Right atrium auricular region (tissue), 2 donors: ENCODE results near the gene FGR. TPM values are rescaled to one million over a fixed set of nuclear protein-coding genes. Genes with fewer than 3 reads are reported as not detected.

Source experiments
- DNase-seq: peaks from one replicate; pipeline ENCODE4 v3.0.0-alpha.2; 2019; ENCODE audit warnings: low spot score
- H3K27ac ChIP-seq, 2 donors: fragments of 200-600 bp; sonication (generic); 1 replicate in 1 of 2; 2 replicates in 1 of 2; pipeline ENCODE4 v1.5.1; 2016 to 2019
- H3K27me3 ChIP-seq, 2 donors: fragments of 200-600 bp; sonication (generic); one replicate each; pipeline versions ENCODE4 v1.5.1 to v1.6.0; 2017 to 2019
- H3K36me3 ChIP-seq: fragments of 200-600 bp; sonication (generic); one replicate; pipeline ENCODE4 v1.5.1; 2016
- H3K4me1 ChIP-seq, 2 donors: fragments of 200-600 bp; sonication (generic); one replicate each; pipeline versions ENCODE4 v1.5.1 to v1.6.0; 2017 to 2019
- H3K4me3 ChIP-seq, 2 donors: fragments of 200-600 bp; sonication (generic); 1 replicate in 1 of 2; 2 replicates in 1 of 2; pipeline ENCODE4 v1.5.1; 2017 to 2019; ENCODE audit warnings: mild to moderate bottlenecking in 1 of 2, moderate library complexity in 1 of 2
- H3K9me3 ChIP-seq, 2 donors: fragments of 200-600 bp; sonication (generic); one replicate each; pipeline ENCODE4 v1.5.1; 2019
- CTCF ChIP-seq, 2 donors: fragments of 200-600 bp; sonication (generic); IDR thresholded peaks; one replicate each; pipeline ENCODE4 v1.5.1; 2019; ENCODE audit warnings: antibody characterized with exemption in 2 of 2
- total RNA-seq, 2 donors: library from RNA; depleted of rRNA; stranded (reverse); fragments of >200 nt; gene quantifications; one replicate each; pipeline ENCODE4 v1.1.0, GENCODE V29; 2016

Gene FGR
- total RNA-seq, 2 donors from 2014 or later = 5.7 to 19.8 TPM

GRCh38 chr1:27577504-27578188 lies 57.3 kb downstream of the FGR start:
- Histone ChIP-seq H3K9me3 (no peaks in the 10 kb centered on the region), H3K4me3 (no peak overlapping the region), H3K27me3 (no peaks in the 10 kb centered on the region), H3K4me1 (peaks cover 0 to 95% of the 10 kb centered on the region in 2 donors), H3K36me3 (no peaks in the 10 kb centered on the region), H3K27ac (peak overlapping the region; percentile 90 to 96)
- peak; percentile 60 for DNase-seq
- no peak for TF ChIP-seq CTCF (IDR thresholded peaks at IDR 0.05)

- H3K4me1 ChIP-seq = peaks cover 0 to 95% of the 10 kb centered on the region in 2 donors
- H3K4me3 ChIP-seq = no peak overlapping the region
- TF ChIP-seq CTCF (IDR thresholded peaks at IDR 0.05) = no peak
- H3K27ac ChIP-seq = peak overlapping the region; percentile 90 to 96
- H3K36me3 ChIP-seq = no peaks in the 10 kb centered on the region
- peak; percentile 57 for DNase-seq
- H3K27me3 ChIP-seq = no peaks in the 10 kb centered on the region
- no peaks in the 10 kb centered on the region for H3K9me3 ChIP-seq
These were observed 58.2 kb downstream of the FGR start for GRCh38 chr1:27576806-27577227.

DNA sequence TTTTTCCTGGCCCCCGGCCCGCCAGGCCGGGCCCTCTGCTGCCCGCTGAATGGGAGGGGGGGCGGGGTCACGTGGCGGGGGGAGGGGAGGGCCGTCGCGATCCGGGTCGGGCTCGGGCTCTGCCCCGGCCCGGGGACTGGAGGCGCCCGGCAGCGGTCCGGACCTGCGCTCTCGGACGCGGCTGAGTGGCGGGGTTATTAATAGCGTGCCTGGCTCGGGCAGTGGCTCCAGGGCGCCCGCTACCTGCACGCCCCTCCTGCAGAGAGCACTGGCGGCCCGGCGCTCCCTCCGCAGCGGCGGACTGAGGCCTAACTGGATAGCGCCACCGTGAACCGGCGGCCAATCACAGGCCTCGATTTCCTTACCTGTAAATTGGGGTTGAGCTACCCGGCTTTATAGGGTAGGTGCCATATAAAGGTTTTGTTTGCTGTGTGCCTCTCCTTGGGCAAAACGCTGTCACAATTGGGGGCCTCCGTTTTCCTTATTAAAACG lies 59.1 kb downstream of the FGR start:
- DNase-seq = no peak
- Histone ChIP-seq H3K36me3 (no peaks in the 10 kb centered on the region), H3K27me3 (no peaks in the 10 kb centered on the region), H3K9me3 (no peaks in the 10 kb centered on the region), H3K27ac (peak overlapping the region; percentile 90 to 96), H3K4me1 (peaks cover 0 to 96% of the 10 kb centered on the region in 2 donors), H3K4me3 (peak overlapping the region; percentile 38 to 52)
- TF ChIP-seq CTCF (IDR thresholded peaks at IDR 0.05) = peak in 1 of 2 donors; percentile 52

- Histone ChIP-seq H3K27me3 (no peaks in the 10 kb centered on the region), H3K9me3 (no peaks in the 10 kb centered on the region), H3K36me3 (no peaks in the 10 kb centered on the region), H3K27ac (peak overlapping the region; percentile 90 to 96), H3K4me1 (peaks cover 0 to 98% of the 10 kb centered on the region in 2 donors), H3K4me3 (peak overlapping the region; percentile 38 to 52)
- DNase-seq = peak; percentile 61
- peak in 1 of 2 donors; percentile 35 for TF ChIP-seq CTCF (IDR thresholded peaks at IDR 0.05)
These were observed 59.8 kb downstream of the FGR start for GRCh38 chr1:27574871-27575831.

DNA sequence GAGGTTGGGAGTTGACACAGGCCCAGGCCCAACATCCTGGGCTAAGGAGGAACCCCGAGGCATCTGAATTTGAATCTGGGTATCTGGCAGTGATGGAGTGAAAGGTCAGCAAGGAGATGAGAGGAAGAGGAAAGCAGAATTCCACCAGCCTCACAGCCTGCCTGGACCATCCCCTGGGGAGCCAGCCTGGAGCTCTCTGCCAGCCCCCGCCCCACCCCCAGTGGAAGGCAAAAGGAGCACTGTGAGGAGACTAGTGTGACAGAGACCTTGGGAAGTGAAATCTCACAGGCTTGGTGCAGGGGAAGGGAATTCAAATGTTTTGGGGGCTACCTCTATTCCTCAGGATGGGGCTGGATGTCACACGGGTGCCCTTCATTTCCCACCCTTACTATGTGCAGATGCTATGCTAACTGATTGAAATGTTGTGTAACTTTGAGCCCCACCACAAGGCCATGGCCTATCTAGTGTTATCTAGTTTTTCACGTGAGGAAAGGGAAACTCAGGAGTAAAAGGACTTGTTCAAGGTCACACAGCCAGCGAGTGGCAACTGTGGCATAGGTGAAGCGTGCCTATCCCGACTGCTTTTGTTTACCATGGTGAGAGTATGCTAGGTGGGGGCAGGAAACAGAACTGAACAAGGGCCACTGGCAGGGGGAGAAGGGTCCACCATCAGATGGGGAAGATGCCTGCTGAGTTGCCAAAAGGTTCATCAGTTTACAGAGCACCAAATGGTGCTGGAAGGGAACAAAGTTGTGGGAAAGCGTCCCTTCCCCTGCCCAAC lies 60.8 kb downstream of the FGR start:
- Histone ChIP-seq H3K27me3 (no peaks in the 10 kb centered on the region), H3K4me1 (peaks cover 0 to 98% of the 10 kb centered on the region in 2 donors), H3K27ac (peak overlapping the region; percentile 90 to 96), H3K36me3 (no peaks in the 10 kb centered on the region), H3K4me3 (peak overlapping the region in 1 of 2 donors; percentile 52), H3K9me3 (no peaks in the 10 kb centered on the region)
- no peak for TF ChIP-seq CTCF (IDR thresholded peaks at IDR 0.05)
- DNase-seq = peak; percentile 58
